ENCODE measurements around the gene FOXF1.

DNA sequence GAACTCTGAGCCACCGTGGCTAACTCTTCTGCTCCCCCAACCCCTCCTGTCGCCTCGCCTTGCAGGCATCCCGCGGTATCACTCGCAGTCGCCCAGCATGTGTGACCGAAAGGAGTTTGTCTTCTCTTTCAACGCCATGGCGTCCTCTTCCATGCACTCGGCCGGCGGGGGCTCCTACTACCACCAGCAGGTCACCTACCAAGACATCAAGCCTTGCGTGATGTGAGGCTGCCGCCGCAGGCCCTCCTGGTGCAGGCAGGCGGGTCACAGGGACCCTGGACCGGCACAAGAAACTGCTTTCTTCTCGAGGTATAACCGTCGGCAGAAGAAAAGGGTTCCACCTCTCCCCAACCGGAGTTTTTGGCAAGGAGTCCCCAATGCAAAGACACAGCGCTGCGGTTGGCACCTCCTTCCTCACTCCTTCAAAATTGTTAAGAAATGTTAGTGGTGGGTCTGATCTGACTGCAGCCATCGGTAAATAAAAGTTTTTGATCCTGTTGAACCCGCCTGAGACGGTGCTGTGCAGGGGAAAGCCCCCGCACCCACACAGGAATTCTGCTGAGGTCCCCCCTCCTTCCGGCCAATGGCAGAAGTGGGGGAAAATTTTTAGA, 2.6 kb downstream of the FOXF1 start:
- TF ChIP-seq, protein P1, sequence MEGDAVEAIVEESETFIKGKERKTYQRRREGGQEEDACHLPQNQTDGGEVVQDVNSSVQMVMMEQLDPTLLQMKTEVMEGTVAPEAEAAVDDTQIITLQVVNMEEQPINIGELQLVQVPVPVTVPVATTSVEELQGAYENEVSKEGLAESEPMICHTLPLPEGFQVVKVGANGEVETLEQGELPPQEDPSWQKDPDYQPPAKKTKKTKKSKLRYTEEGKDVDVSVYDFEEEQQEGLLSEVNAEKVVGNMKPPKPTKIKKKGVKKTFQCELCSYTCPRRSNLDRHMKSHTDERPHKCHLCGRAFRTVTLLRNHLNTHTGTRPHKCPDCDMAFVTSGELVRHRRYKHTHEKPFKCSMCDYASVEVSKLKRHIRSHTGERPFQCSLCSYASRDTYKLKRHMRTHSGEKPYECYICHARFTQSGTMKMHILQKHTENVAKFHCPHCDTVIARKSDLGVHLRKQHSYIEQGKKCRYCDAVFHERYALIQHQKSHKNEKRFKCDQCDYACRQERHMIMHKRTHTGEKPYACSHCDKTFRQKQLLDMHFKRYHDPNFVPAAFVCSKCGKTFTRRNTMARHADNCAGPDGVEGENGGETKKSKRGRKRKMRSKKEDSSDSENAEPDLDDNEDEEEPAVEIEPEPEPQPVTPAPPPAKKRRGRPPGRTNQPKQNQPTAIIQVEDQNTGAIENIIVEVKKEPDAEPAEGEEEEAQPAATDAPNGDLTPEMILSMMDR (IDR thresholded peaks at IDR 0.05): no peak
- TF ChIP-seq POLR2A (IDR thresholded peaks at IDR 0.05): no peak

All from testis (tissue), 2 donors.